ENCODE results near the gene KRTAP10-11.
"Not testable (repeated sequence)": the region's sequence is repeated elsewhere in the genome, so short reads cannot be mapped to it uniquely, and the experiment has no call there.

The KRTAP10-11 gene

GRCh38 chr21:44639331-44639655 is 6.9 kb upstream of the KRTAP10-11 start:
- DNase-seq (ENCODE audit: low read depth): no peak

GRCh38 chr21:44640761-44641160 is 5.5 kb upstream of the KRTAP10-11 start:
- DNase-seq (ENCODE audit: low read depth): no peak

- DNase-seq (ENCODE audit: low read depth): no peak
Measured at GRCh38 chr21:44643741-44644310, 2.4 kb upstream of the KRTAP10-11 start.

- no peak for DNase-seq (ENCODE audit: low read depth)
Measured at GRCh38 chr21:44644878-44645277, 1.3 kb upstream of the KRTAP10-11 start.

GRCh38 chr21:44647222-44647552 is 973 bp downstream of the KRTAP10-11 start:
- no peak for DNase-seq (ENCODE audit: low read depth)

- no peak for DNase-seq (ENCODE audit: low read depth)
Measured at GRCh38 chr21:44648557-44649311, 2.5 kb downstream of the KRTAP10-11 start.

- no peak for DNase-seq (ENCODE audit: low read depth)
Measured at GRCh38 chr21:44649521-44650100, 3.4 kb downstream of the KRTAP10-11 start.

- DNase-seq (ENCODE audit: low read depth): no peak
Measured at GRCh38 chr21:44650265-44650972, 4.2 kb downstream of the KRTAP10-11 start.

GRCh38 chr21:44650973-44651675 is 4.9 kb downstream of the KRTAP10-11 start:
- no peak for DNase-seq (ENCODE audit: low read depth)

GRCh38 chr21:44653123-44653522 is 6.9 kb downstream of the KRTAP10-11 start:
- no peak for DNase-seq (ENCODE audit: low read depth)

- no peak for DNase-seq (ENCODE audit: low read depth)
Measured at GRCh38 chr21:44653656-44654575, 7.7 kb downstream of the KRTAP10-11 start.

- DNase-seq (ENCODE audit: low read depth): no peak
Measured at GRCh38 chr21:44654576-44655175, 8.5 kb downstream of the KRTAP10-11 start, which contains the start of gene KRTAP12-4. TSS of gene KRTAP12-4 (minus strand) at chr21:44654659. CDS start at chr21:44654614, 45 bp downstream.

- no peak for DNase-seq (ENCODE audit: low read depth)
Measured at GRCh38 chr21:44656868-44657267, 10.7 kb downstream of the KRTAP10-11 start.

- DNase-seq (ENCODE audit: low read depth): no peak
Measured at GRCh38 chr21:44657635-44658540, 11.7 kb downstream of the KRTAP10-11 start, which contains the start of gene KRTAP12-3. TSS of gene KRTAP12-3 (plus strand) at chr21:44657932. CDS start at chr21:44657980, 48 bp downstream.

- DNase-seq (ENCODE audit: low read depth): no peak
Measured at GRCh38 chr21:44658541-44658910, 12.3 kb downstream of the KRTAP10-11 start.

- no peak for DNase-seq (ENCODE audit: low read depth)
Measured at GRCh38 chr21:44658913-44659595, 12.8 kb downstream of the KRTAP10-11 start.

GRCh38 chr21:44661567-44661966 is 15.4 kb downstream of the KRTAP10-11 start:
- DNase-seq (ENCODE audit: low read depth): not testable (repeated sequence)

GRCh38 chr21:44664691-44665090 is 18.5 kb downstream of the KRTAP10-11 start:
- no peak for DNase-seq (ENCODE audit: low read depth)

Measured in stimulated activated CD8-positive, alpha-beta memory T cell treated with anti-CD3 and anti-CD28 coated beads, Interleukin-4, amount 100 ng/mL, for 24 hours (primary cell).